Testis (tissue), 3 donors: Measurements from ENCODE around the gene NFKBIE. TPM values are rescaled to one million over a fixed set of nuclear protein-coding genes. Genes with fewer than 3 reads are reported as not detected.

ENCODE experiments used
- DNase-seq: peaks from one replicate; pipeline ENCODE4 v3.0.0-alpha.2; 2019
- H3K27ac ChIP-seq, 2 donors: fragments of 200-600 bp; sonication (generic); one replicate each; pipeline ENCODE4 v1.5.1; 2019
- H3K27me3 ChIP-seq: fragments of 200-600 bp; sonication (generic); one replicate; pipeline ENCODE4 v1.5.1; 2019
- H3K36me3 ChIP-seq: fragments of 200-600 bp; sonication (generic); one replicate; pipeline ENCODE4 v1.5.1; 2017; ENCODE audit warnings: low read depth; ENCODE audit errors: missing control alignments
- H3K4me1 ChIP-seq: fragments of 200-600 bp; sonication (generic); one replicate; pipeline ENCODE4 v1.5.1; 2019
- H3K4me3 ChIP-seq, 2 donors: fragments of 200-600 bp; sonication (generic); one replicate each; pipeline ENCODE4 v1.5.1; 2017 to 2019
- H3K9me3 ChIP-seq: fragments of 200-600 bp; sonication (generic); one replicate; pipeline ENCODE4 v1.5.1; 2017
- POLR2A ChIP-seq: fragments of 450-650 bp; IDR thresholded peaks from one replicate; pipeline ENCODE4 v1.6.1; 2017; ENCODE audit warnings: antibody characterized with exemption, mild to moderate bottlenecking, moderate library complexity
- WGBS, 2 donors: methylation state at CpG; one replicate each; pipeline ENCODE4 v1.1.5; 2018; 5-methylcytosine and 5-hydroxymethylcytosine counted together
- intact Hi-C: fragments of 100-400 bp; cut with DNase I; formaldehyde crosslinking; loops from one replicate; pipeline ENCODE4 v1.15.1; 2023; ENCODE audit warnings: low total_unique reads
- polyA plus RNA-seq: library from polyadenylated mRNA; stranded (reverse); fragments of 350-450 nt; fragmentation: Illumina TruSeq; extraction: RNeasy Lipid Tissue Mini Kit (QIAGEN cat#74804); gene quantifications from one replicate; pipeline ENCODE4 v1.2.3, GENCODE V29; 2014; ENCODE audit warnings: low read depth, low replicate concordance; ENCODE audit not compliant: insufficient read depth
- total RNA-seq, 2 donors: library from RNA; depleted of rRNA; stranded (reverse); fragments of >200 nt; gene quantifications; one replicate each; pipeline ENCODE4 v1.2.3, GENCODE V29; 2016
- TF ChIP-seq, protein P1 (sequence below), 3 experiments: fragments of 450-650 bp in 2 of 3; fragments of 200-600 bp in 1 of 3; sonication (generic) in 1 of 3; IDR thresholded peaks; one replicate each; pipeline ENCODE4 v1.5.1; 2016 to 2019; ENCODE audit warnings: antibody characterized with exemption in 3 of 3, mild to moderate bottlenecking in 2 of 3, moderate library complexity in 1 of 3

NFKBIE gene
- total and polyA plus RNA-seq, 3 donors from 2014 or later: 13.1 to 29.2 (median 18.3) TPM

- Histone ChIP-seq H3K4me3 (no peak overlapping the region), H3K4me1 (peaks cover 35% of the 10 kb centered on the region), H3K27me3 (no peaks in the 10 kb centered on the region), H3K27ac (no peak overlapping the region), H3K9me3 (no peaks in the 10 kb centered on the region), H3K36me3 (no peaks in the 10 kb centered on the region)
- intact Hi-C loops: loop anchor here (10.0 kb wide), 1 partner anchor 195 kb away; no protein-coding TSS in a partner anchor
- TF ChIP-seq, protein P1, sequence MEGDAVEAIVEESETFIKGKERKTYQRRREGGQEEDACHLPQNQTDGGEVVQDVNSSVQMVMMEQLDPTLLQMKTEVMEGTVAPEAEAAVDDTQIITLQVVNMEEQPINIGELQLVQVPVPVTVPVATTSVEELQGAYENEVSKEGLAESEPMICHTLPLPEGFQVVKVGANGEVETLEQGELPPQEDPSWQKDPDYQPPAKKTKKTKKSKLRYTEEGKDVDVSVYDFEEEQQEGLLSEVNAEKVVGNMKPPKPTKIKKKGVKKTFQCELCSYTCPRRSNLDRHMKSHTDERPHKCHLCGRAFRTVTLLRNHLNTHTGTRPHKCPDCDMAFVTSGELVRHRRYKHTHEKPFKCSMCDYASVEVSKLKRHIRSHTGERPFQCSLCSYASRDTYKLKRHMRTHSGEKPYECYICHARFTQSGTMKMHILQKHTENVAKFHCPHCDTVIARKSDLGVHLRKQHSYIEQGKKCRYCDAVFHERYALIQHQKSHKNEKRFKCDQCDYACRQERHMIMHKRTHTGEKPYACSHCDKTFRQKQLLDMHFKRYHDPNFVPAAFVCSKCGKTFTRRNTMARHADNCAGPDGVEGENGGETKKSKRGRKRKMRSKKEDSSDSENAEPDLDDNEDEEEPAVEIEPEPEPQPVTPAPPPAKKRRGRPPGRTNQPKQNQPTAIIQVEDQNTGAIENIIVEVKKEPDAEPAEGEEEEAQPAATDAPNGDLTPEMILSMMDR (IDR thresholded peaks at IDR 0.05): no peak
- TF ChIP-seq POLR2A: no peak
- no peak for DNase-seq
- WGBS, 2 donors: 96% methylated on average over 8 of the region's 8 CpGs; no CpG with 5 or more reads in 1 of the 2 donors
Observed at GRCh38 chr6:44260011-44260410, 5.3 kb downstream of the NFKBIE start.

DNA sequence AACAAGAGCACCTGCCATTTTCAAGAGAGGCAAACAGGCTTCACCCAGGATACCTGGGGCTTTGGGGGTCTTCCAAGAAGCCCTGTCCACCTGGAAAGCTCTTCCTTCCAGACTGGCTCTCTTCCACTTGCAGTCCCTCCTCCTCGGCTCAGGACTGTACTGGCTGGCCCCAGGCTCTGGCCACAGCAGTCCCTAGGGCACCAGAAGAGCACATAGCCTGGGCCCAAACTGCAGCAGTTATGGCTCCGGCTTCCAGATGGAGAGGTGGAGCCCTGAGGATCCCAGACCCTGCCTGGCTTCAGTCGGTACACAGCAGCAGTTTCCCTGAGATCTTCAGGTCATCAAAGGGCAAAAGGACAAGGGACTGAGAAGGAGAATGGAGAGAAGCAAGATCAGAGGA lies 6.4 kb downstream of the NFKBIE start:
- no peaks in the 10 kb centered on the region for H3K27me3 ChIP-seq
- no peaks in the 10 kb centered on the region for H3K9me3 ChIP-seq
- no peak overlapping the region for H3K4me3 ChIP-seq
- H3K27ac ChIP-seq: no peak overlapping the region
- peaks cover 25% of the 10 kb centered on the region for H3K4me1 ChIP-seq
- TF ChIP-seq, protein P1 (IDR thresholded peaks at IDR 0.05): no peak
- no peak for TF ChIP-seq POLR2A
- DNase-seq: no peak
- H3K36me3 ChIP-seq: no peaks in the 10 kb centered on the region
- 79 to 95% methylated on average over 2 to 3 of the region's 3 CpGs for WGBS, 2 donors
- intact Hi-C loops: no loop called here

DNA sequence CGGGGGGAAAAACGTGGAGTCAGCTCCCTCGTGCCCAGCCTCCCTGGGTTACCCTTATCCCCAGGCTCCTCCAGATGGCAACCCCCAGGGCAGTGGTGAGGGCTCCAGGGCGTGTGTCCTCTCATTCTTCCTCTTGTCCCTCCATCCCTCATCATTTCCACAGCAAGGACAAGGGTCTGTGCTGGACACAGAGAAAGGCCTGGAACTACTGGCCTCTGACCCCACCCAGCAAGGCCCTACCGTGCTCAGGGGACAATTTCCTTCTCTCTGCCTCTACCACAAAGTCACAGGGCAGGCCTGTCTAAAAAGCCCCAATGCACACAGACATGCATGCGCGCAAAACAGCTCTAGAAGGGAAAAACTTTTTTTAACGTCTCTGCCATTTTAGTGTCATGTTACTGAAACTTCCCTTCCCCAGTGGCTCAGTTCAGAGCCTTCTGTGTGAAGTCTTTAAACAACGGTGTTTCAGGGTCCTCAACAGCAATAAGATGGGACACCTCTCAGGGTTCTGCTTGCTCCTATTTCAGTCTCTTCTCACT lies 7.0 kb downstream of the NFKBIE start:
- peak overlapping the region in 1 of 2 donors; percentile 90 for H3K27ac ChIP-seq
- WGBS, 2 donors: 74 to 75% methylated on average over 6 to 9 of the region's 9 CpGs
- DNase-seq: no peak
- H3K27me3 ChIP-seq: no peaks in the 10 kb centered on the region
- no peaks in the 10 kb centered on the region for H3K9me3 ChIP-seq
- intact Hi-C loops: no loop called here
- H3K4me3 ChIP-seq: no peak overlapping the region
- peaks cover 20% of the 10 kb centered on the region for H3K4me1 ChIP-seq
- no peaks in the 10 kb centered on the region for H3K36me3 ChIP-seq
- no peak for TF ChIP-seq POLR2A

GRCh38 chr6:44257753-44258324 lies 7.5 kb downstream of the NFKBIE start:
- Histone ChIP-seq H3K27me3 (no peaks in the 10 kb centered on the region), H3K9me3 (no peaks in the 10 kb centered on the region), H3K4me3 (peak overlapping the region; percentile 87 to 97), H3K4me1 (peaks cover 14% of the 10 kb centered on the region), H3K27ac (peak overlapping the region; percentile 90 to 92), H3K36me3 (no peaks in the 10 kb centered on the region)
- TF ChIP-seq, protein P1 (IDR thresholded peaks at IDR 0.05): peak in 2 of 3 experiments; percentile 1 to 7
- no peak for TF ChIP-seq POLR2A
- DNase-seq: no peak
- 15 to 19% methylated on average over 12 to 15 of the region's 15 CpGs for WGBS, 2 donors
- intact Hi-C loops: no loop called here

GRCh38 chr6:44257025-44257752 lies 8.2 kb downstream of the NFKBIE start, which contains the start of gene SLC35B2:
SLC35B2 (minus strand) TSS chr6:44257528; CDS start chr6:44257410, 118 bp downstream.
- no peaks in the 10 kb centered on the region for H3K36me3 ChIP-seq
- peak within 1 kb of the TSS; percentile 90 to 92 for H3K27ac ChIP-seq
- no peaks in the 10 kb centered on the region for H3K27me3 ChIP-seq
- 2% methylated on average over 47 of the region's 80 CpGs; no CpG with 5 or more reads in 1 of the 2 donors for WGBS, 2 donors
- TF ChIP-seq POLR2A: no peak
- TF ChIP-seq, protein P1 (IDR thresholded peaks at IDR 0.05): peak; percentile 70 to 83 (median 80)
- intact Hi-C loops: no loop called here
- H3K9me3 ChIP-seq: no peaks in the 10 kb centered on the region
- H3K4me3 ChIP-seq: peak within 1 kb of the TSS; percentile 87 to 97
- peak; percentile 84 for DNase-seq
- H3K4me1 ChIP-seq: peaks cover 11% of the 10 kb centered on the region
